ENCODE measurements around the gene CERS3. TPM values are rescaled to one million over a fixed set of nuclear protein-coding genes. Genes with fewer than 3 reads are reported as not detected.

The CERS3 gene
- total RNA-seq, 1 donor from 2014 or later: 43.5 TPM

DNA sequence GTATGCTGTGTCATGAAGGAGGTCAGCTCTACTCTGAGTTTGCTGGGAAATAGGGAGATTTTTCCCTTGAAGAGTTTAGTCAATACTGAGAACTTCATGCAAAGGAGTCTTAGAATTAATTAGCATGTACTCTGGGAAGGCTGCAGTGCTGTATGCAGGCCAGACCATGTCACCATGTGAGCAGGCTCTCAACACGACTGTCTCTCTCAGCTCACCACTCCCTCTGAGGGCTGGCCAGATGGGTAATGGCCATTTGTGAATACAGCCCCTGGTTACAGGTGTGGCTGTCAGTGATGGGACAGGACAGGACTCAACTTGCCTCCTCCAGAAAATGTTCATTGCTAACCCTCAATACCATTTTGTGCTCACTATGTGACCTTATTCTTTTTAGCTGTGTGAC is 5.1 kb upstream of the CERS3 start:
- Histone ChIP-seq H3K27me3 (no peaks in the 10 kb centered on the region), H3K36me3 (no peaks in the 10 kb centered on the region), H3K27ac (no peak overlapping the region), H3K4me3 (no peak overlapping the region), H3K4me1 (no peaks in the 10 kb centered on the region), H3K9me3 (no peaks in the 10 kb centered on the region)
- intact Hi-C loops (cut with DNase I): no loop called here
- peak in 1 of 2 donors; percentile 49 for DNase-seq (ENCODE audit: extremely low spot score in 2 of 2)
- TF ChIP-seq, protein P1, sequence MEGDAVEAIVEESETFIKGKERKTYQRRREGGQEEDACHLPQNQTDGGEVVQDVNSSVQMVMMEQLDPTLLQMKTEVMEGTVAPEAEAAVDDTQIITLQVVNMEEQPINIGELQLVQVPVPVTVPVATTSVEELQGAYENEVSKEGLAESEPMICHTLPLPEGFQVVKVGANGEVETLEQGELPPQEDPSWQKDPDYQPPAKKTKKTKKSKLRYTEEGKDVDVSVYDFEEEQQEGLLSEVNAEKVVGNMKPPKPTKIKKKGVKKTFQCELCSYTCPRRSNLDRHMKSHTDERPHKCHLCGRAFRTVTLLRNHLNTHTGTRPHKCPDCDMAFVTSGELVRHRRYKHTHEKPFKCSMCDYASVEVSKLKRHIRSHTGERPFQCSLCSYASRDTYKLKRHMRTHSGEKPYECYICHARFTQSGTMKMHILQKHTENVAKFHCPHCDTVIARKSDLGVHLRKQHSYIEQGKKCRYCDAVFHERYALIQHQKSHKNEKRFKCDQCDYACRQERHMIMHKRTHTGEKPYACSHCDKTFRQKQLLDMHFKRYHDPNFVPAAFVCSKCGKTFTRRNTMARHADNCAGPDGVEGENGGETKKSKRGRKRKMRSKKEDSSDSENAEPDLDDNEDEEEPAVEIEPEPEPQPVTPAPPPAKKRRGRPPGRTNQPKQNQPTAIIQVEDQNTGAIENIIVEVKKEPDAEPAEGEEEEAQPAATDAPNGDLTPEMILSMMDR (IDR thresholded peaks at IDR 0.05): no peak
- TF ChIP-seq POLR2A (IDR thresholded peaks at IDR 0.05): no peak
- no peak for TF ChIP-seq POLR2AphosphoS5 (IDR thresholded peaks at IDR 0.05; ENCODE audit: insufficient read depth in 1 of 2, low read depth in 1 of 2)

- Histone ChIP-seq H3K9me3 (no peaks in the 10 kb centered on the region), H3K27ac (no peak overlapping the region), H3K4me1 (no peaks in the 10 kb centered on the region), H3K4me3 (no peak overlapping the region), H3K27me3 (no peaks in the 10 kb centered on the region), H3K36me3 (no peaks in the 10 kb centered on the region)
- intact Hi-C loops (cut with DNase I): no loop called here
- TF ChIP-seq POLR2AphosphoS5 (IDR thresholded peaks at IDR 0.05; ENCODE audit: insufficient read depth in 1 of 2, low read depth in 1 of 2) (no peak), POLR2A (IDR thresholded peaks at IDR 0.05) (no peak)
- TF ChIP-seq, protein P1 (IDR thresholded peaks at IDR 0.05): no peak
- DNase-seq (ENCODE audit: extremely low spot score in 2 of 2): no peak
Observed at GRCh38 chr15:100531823-100532327, 3.1 kb upstream of the CERS3 start.

- no peak overlapping the region for H3K27ac ChIP-seq
- H3K36me3 ChIP-seq: no peaks in the 10 kb centered on the region
- H3K4me1 ChIP-seq: no peaks in the 10 kb centered on the region
- TF ChIP-seq POLR2AphosphoS5 (IDR thresholded peaks at IDR 0.05; ENCODE audit: insufficient read depth in 1 of 2, low read depth in 1 of 2): no peak
- TF ChIP-seq, protein P1 (IDR thresholded peaks at IDR 0.05): no peak
- no peak for TF ChIP-seq POLR2A (IDR thresholded peaks at IDR 0.05)
- H3K4me3 ChIP-seq: no peak overlapping the region
- no peak for DNase-seq (ENCODE audit: extremely low spot score in 2 of 2)
- intact Hi-C loops (cut with DNase I): no loop called here
- no peaks in the 10 kb centered on the region for H3K27me3 ChIP-seq
- no peaks in the 10 kb centered on the region for H3K9me3 ChIP-seq
Observed at GRCh38 chr15:100531204-100531603, 2.5 kb upstream of the CERS3 start.

DNA sequence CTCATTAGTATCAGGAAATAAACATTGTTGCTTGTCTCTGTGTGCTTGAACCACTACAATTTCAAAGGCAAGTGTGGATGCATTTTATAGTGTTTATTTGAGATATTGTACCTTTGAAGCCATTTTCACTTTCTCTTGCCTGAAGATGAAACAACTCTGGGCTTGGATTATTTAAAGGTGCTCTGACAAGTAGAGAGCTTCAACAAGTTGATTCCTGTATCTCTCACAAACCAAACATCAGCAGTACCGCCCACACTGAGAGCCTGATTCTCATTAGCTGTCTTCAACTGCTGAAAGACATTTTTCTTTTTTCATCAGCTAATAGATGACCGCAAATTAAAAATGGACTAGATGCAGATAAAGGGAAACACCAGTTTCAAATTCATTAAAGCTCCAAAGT is 806 bp upstream of the CERS3 start:
- intact Hi-C loops (cut with DNase I): no loop called here
- Histone ChIP-seq H3K4me1 (peaks cover 6% of the 10 kb centered on the region), H3K27ac (no peak overlapping the region)

DNA sequence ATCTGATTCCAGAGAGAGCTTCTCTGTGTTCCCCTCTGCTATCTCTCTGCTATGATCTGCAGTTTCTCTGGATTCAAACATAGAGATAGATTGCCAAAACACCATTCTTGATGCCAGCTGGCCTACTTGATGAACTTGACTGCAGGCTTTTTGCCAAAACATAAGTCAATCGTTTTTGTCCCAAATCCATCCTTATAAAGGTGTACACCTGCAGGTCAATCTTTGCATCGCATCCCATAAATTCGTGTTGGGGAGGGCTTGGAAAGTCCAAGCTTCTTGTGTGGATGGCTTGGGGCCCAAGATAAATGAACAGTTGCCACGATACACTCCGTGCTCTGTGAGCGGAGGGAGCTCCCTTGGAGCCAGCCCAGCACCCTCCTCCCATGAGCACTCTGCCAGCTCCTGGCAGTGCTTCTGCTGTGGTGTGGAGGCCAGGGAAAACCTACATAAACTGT is 2.7 kb downstream of the CERS3 start:
- Histone ChIP-seq H3K36me3 (no peaks in the 10 kb centered on the region), H3K27ac (no peak overlapping the region), H3K4me3 (peak overlapping the region in 1 of 2 donors; percentile 36), H3K27me3 (no peaks in the 10 kb centered on the region), H3K9me3 (no peaks in the 10 kb centered on the region), H3K4me1 (peaks cover 6% of the 10 kb centered on the region)
- intact Hi-C loops (cut with DNase I): no loop called here
- TF ChIP-seq POLR2AphosphoS5 (IDR thresholded peaks at IDR 0.05; ENCODE audit: insufficient read depth in 1 of 2, low read depth in 1 of 2): no peak
- no peak for TF ChIP-seq POLR2A (IDR thresholded peaks at IDR 0.05)
- TF ChIP-seq, protein P1 (IDR thresholded peaks at IDR 0.05): no peak
- no peak for DNase-seq (ENCODE audit: extremely low spot score in 2 of 2)

More for the DNA sequence above, 806 bp upstream of the CERS3 start:
- TF ChIP-seq, protein P1 (IDR thresholded peaks at IDR 0.05): no peak
- TF ChIP-seq POLR2A (IDR thresholded peaks at IDR 0.05) (no peak), POLR2AphosphoS5 (IDR thresholded peaks at IDR 0.05; ENCODE audit: insufficient read depth in 1 of 2, low read depth in 1 of 2) (no peak)
- H3K4me3 ChIP-seq: peak overlapping the region in 1 of 2 donors; percentile 36
- DNase-seq (ENCODE audit: extremely low spot score in 2 of 2): no peak
- H3K36me3 ChIP-seq: no peaks in the 10 kb centered on the region
- H3K9me3 ChIP-seq: no peaks in the 10 kb centered on the region
- H3K27me3 ChIP-seq: no peaks in the 10 kb centered on the region

Data from vagina (tissue), 2 donors.